Measurements from ENCODE around the gene TAS1R1.

- TF ChIP-seq CTCF (optimal IDR thresholded peaks at IDR 0.05 in 1 of 3, IDR thresholded peaks at IDR 0.05 in 1 of 3, conservative IDR thresholded peaks at IDR 0.05 in 1 of 3; ENCODE audit: extremely low read depth in 1 of 3, insufficient read depth in 2 of 3, low read length in 3 of 3) (no peak), EZH2 (IDR thresholded peaks at IDR 0.05; ENCODE audit: low read length) (no peak)
Measured at GRCh38 chr1:6577831-6578525, 22.9 kb downstream of the TAS1R1 start.
